Stimulated activated CD4-positive, alpha-beta T cell treated with anti-CD3 and anti-CD28 coated beads, Interleukin-2, amount 100 ng/mL, for 24 hours (primary cell): ENCODE results near the gene GRIP1.

Experiments
- DNase-seq, 2 donors: peaks; one replicate each; pipeline ENCODE4 v3.0.0-alpha.2; 2020

GRIP1 gene, protein sequence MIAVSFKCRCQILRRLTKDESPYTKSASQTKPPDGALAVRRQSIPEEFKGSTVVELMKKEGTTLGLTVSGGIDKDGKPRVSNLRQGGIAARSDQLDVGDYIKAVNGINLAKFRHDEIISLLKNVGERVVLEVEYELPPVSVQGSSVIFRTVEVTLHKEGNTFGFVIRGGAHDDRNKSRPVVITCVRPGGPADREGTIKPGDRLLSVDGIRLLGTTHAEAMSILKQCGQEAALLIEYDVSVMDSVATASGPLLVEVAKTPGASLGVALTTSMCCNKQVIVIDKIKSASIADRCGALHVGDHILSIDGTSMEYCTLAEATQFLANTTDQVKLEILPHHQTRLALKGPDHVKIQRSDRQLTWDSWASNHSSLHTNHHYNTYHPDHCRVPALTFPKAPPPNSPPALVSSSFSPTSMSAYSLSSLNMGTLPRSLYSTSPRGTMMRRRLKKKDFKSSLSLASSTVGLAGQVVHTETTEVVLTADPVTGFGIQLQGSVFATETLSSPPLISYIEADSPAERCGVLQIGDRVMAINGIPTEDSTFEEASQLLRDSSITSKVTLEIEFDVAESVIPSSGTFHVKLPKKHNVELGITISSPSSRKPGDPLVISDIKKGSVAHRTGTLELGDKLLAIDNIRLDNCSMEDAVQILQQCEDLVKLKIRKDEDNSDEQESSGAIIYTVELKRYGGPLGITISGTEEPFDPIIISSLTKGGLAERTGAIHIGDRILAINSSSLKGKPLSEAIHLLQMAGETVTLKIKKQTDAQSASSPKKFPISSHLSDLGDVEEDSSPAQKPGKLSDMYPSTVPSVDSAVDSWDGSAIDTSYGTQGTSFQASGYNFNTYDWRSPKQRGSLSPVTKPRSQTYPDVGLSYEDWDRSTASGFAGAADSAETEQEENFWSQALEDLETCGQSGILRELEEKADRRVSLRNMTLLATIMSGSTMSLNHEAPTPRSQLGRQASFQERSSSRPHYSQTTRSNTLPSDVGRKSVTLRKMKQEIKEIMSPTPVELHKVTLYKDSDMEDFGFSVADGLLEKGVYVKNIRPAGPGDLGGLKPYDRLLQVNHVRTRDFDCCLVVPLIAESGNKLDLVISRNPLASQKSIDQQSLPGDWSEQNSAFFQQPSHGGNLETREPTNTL

DNA sequence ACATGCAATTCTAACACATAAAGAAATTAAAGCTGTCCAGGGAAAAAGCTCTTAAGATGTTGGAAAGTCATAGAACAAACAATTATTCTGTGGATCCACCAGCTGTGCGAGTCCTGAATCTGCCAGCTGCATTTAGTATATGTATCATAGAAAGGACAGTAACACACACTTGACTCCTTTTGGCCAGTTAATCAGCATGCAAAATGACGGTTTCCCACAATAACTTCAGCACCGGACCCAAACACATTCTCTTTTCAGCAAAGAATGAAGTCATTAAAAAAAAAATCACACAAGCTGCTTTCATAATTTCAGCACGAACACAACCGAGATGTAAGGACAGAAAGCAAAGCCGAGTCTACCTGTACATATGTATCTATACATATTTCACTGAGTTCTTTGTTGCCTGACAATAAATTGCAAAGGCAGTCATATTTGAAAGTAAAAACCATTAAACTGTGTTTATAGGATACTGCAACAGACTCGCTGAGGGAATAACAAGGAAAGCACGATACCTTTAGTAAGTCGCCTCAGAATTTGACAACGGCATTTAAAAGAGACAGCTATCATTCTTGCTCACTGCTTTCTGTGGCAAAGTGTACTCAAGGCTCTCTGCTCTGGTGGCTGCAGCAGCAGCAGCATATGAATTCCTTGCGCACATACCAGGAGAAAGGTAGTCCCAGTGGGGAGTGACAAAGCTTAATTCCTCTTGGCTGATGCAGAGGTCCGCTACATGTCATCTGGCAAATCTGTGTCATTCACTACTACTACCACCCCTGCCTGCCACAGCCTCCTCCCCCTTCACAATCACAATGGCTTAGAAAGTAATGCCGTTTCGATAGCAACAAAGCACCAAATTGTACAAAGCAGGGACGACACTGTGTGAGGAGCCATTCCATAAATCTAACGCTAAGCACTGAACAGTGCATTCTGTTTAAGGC is at the start of gene GRIP1:
TSS of gene GRIP1 (minus strand) at position 739 of the 938 bp plus-strand sequence. CDS start at position 567, 172 bp downstream.
- DNase-seq, result no peak

DNA sequence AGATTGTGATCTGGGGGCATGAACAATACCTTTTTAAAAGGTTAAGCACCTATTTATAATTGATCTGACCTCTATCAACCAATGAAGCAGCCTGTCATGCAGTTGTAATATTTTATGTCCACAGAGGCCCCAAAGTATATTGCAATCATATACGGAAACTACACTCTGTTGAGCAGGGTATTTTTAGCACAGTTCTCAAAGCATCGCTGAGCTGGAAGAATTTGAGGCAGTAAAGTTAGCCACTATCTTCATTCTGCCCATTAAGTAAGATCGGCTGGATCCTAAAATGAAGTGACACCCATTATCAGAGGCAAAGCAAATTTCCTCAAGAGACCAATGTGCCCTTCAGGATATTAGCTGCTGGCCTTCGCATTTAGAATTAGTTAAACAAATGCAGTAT is 47.7 kb upstream of the GRIP1 start:
- no peak for DNase-seq

DNA sequence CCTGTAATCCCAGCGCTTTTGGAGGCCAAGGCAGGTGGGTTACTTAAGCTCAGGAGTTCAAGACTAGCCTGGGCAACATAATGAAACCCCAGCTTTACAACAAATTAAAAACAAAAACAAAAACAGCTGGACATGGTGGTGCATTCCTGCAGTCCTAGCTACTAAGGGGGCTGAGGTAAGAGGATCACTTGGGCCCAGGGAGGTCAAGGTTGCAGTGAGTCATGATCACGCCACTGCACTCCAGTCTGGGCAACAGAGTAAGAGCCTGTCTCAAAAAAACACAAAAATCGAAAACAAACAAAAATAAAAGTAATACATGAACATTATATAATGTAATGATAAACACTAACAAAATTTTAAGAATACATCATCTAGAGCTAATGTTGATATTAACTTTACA is 46.2 kb upstream of the GRIP1 start:
- no peak for DNase-seq

DNA sequence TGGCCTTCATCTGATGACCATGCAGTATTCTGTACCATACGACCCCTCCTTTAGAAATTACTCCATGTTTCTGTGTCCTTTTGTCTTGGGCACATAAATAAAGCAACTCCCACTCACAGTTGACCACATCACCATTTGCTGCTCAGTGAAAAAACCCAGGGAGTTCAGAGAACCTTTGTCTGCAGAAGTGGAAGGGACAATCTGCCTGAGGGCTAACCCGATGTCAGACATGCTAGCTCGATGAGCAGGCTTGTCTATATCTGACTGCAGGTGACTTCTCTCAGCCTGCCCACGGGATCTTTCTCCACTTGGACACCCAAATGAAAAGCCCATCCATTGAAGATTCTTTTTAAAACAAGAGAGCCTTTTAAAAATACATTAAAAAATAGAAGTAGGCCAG is 45.7 kb upstream of the GRIP1 start:
- no peak for DNase-seq

DNA sequence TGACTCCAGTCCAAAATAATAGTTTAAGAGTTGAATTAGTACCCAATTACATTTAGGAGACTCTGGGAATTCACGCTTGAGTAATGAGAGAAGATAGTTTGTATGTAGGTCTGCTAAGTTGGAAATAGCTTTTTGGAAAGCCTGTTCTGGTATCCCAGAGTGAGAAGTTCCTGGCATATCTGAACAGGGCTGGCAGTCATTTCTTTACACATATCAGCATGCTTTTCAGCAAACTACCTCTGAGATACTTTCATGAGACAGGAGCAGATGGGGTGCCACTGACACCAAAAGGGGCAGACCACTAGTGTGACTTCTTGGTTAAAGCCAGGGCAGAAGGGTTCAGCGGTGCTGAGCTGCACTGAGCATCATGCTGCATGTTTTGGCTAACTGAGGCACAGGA is 45.1 kb upstream of the GRIP1 start:
- DNase-seq, result no peak

DNA sequence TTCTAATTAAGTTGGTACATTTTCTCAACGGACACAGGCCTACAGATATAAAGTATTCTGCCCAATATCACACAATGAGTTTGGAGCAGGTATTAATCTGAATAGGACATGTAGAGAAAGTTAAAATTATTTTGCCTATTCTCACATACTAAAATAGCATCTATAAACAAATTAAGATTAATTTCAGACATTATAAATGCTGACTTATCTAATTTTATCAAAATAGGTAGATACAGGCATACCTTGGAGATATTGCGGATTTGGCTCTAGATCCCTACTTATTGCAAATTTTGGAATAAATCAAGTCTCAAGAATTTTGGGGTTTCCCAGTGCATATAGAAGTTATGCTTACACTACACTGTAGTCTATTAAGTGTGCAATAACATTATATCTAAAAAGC is 41.0 kb upstream of the GRIP1 start:
- DNase-seq, result no peak

DNA sequence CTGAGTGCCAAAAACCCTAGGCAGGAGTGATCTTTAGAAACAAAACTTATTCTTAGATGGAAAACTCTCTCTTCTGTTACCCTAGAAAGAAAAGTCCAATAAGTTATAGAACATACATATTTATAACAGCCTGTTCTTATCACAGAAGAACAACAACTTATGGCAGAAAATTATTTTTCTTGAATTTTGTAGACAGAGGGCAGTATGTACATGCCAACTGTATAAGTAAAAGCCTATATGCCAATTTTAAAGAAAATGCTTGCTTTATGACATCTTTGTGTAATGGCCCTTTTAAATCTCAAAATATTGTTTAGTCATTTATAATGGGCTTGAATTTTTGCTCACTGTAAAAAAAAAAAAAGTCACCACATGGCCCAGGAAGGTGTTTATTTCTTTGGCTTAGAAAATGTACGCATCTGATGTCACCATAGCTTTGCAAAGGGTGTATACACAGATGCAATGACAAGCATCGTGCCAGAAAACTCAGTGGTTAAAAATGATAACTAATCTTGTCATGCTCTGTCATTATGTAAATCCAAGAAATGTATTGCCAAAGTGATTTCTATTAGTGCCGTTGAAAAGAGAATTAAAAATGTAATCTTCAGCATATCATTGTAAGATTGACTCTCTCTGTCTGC is 38.3 kb upstream of the GRIP1 start:
- no peak for DNase-seq

DNA sequence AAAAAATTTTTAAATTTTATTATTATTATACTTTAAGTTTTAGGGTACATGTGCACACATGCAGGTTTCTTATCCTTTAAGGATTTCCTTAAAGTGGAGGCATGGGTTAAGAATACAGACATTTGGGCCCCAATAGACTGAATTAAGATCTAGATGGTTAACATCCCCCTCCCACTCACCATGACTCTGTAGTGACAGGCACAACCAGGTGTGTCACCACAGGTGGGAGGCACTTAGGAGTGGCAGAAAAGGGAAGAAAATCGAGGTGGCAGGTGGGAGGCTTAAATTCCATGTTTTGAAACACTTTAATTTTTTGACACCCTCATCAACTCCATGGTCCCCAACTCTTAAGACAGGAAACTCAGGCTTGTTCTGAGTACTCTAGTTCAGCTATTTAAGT is 37.6 kb upstream of the GRIP1 start:
- DNase-seq, result peak in 1 of 2 donors; percentile 37

DNA sequence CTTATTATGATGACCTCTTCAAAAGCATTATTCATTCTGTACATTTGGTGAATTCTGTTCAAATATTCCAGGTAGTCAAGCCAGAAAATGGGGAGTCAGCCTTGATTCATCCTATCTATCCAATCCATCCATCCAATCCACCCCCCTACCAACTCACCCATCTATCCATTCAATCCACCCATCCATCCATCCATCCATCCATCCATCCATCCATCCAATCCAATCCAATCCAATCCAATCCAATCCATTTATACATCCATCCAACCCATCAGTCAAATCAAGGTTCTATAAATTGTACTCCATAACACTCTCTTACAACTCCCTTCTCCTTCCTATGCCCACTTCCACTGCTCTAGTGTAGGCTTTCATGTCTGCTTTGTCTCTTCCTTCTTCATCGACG is 35.8 kb upstream of the GRIP1 start:
- DNase-seq, result no peak

DNA sequence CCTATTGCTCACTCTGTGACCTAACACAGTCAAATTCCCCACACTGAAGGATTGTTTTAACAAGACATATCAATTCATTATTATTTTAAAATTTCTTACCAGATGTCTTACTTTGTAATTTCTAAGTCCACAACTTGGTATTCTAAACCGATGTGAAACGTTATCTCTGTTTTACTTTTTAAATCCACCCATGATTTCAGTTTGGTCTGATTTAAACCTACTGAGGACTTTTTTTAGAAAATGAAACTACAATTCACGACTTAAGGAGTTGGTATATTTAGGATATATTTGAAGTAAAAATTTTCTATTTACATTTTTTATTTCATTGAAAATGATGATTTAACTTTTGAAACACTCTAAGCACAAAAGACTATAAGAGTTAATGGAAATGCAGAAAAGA is 35.1 kb upstream of the GRIP1 start:
- no peak for DNase-seq

DNA sequence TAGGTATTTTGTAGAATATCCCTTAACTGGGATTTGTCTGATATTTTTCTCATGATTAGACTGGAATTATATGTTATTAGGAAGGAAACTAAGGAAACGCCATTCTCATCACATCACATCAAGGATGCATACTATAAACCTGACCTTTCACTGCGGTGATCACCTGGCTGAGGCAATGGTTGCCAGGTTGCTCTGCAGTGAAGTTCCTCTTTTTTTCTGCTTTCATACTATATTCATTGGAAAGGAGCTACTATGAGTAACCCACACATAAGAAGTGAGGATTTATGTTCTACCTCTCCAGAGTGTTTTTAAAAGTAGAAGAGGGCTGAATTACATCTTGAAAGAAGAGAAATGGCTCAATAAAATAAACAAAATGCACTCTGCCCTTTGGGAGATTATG is 31.0 kb upstream of the GRIP1 start:
- no peak for DNase-seq

DNA sequence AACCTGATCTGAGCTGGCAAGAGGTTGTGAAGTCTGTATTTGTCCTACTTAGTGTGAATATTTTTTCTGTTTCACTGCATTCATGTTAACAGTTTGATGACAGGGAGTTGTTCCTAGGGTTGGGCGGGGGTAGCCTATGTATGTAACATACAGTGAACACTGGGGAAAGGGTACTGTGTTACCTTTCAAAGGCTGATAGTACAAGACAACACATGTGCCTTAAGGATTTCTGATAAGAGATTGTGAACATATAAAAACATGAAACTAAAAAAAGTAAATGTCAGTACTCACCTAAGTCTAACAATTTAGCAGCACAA is 30.5 kb upstream of the GRIP1 start:
- DNase-seq, result no peak

DNA sequence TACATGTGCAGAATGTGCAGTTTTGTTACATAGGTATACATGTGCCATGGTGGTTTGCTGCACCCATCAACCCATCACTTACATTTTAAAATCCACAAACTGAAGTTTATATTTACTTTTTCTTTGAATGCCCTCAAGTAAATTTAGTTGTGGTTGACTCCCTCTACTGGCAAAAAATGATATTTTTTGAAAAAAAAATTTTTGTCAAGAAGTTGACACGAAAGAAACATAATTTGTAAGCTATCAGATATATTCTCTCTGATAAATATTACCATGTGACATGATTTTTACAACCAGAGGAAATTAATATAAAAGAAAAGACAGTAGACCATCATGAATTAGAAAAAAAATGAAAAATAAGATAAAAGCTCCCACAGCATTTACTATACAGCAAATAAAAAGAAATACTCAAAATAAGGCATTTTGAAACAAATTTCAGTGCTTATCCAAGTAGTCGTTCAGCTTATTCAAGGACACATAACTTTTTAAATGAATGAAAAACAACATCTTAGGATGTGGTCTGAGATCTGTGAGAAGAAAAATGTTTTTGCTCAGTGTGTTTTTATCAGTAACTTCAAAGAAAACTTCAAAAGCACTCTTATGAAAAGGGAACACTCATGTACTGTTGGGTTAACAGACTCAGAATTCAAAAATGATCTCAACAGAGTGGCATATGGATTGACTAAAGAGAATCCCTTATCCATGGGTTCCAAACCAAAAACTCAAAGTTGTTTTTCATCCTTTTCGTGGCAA is 30.0 kb upstream of the GRIP1 start:
- DNase-seq, result no peak

DNA sequence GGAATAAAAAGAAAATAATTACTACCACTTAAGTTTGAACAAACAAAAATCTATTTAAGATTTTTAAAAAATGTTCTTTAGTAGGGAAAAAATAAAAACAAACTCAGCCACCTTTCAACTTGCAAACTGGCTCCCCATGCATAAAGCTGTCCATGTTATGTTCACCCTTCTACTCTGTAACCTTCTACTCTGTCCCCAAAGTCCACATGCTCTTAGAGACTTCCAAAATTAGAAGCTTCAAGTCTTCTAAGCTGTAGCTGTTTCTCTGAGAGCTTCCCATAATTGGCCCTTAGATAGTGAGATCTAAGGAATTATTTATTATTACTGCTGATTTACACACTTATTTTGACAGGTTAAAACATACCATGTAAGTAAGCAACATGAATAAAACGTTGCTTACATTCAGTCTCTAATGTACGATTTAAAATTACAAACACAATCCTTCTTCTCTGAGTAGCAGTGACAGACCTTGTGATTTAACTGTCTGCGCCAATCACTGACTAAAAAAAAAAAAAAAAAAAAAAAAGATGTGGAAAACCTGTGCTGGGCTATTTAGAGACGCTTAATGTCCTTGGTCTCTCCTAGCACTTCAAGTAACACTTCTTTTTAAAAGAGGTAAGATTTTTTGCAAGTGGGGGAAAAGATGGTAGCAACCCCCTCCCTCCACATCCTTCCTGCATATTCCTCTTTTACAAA is 28.3 kb upstream of the GRIP1 start:
- DNase-seq, result no peak

DNA sequence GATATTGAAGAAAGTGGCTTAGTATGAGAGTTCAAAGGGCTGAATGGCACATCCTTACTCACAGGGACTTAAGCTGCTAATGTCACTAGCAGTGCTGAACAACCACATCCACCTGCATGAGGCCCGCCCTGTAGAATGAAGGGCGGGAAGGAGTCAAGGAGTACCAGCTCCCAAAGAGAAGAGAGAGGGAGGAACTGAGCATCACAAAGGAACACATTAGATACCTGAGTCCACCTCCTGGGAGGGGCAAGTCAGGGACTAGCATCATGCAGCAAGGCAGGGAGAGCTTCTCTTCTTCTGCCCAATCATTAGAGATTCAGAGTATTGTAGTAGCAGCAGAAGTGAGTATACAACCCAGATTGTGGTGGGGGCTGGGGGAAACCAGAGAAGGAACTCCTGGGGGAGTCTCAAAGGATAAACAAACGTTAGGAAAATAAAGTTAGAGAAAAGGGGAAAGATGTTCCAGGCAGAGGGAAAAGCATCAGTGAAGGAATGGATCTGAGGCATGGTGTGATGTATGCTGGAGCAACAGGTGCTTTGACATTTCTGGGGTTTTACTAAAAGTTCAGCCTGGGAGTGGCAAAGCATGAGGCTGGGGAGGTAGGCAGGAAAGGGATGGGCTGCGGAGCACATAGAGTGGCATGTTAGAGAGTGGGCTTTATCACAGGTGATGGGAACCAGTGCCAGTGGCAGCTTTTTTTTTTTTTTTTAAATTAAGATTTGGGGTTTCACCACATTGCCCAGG is 21.0 kb upstream of the GRIP1 start:
- DNase-seq, result no peak

DNA sequence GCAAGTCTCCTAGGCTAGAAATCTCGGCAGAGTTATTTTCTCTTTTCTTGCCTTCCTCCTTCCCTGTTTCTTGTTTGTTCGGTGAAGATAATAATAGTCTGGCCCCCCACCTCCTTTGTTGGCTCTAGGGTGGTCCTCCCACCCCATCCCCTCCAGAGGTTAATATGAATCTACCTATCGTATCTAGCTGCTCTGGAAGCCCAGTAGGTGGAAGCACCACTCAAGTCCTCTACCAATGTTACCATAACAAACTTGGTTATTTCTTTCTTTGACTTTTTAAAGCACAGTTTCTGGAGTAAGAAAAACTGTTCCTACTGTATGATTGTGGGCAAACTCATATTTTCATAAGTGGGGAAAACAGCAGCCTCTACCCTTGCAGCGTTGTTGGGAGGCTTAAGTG is 19.7 kb upstream of the GRIP1 start:
- DNase-seq, result no peak

DNA sequence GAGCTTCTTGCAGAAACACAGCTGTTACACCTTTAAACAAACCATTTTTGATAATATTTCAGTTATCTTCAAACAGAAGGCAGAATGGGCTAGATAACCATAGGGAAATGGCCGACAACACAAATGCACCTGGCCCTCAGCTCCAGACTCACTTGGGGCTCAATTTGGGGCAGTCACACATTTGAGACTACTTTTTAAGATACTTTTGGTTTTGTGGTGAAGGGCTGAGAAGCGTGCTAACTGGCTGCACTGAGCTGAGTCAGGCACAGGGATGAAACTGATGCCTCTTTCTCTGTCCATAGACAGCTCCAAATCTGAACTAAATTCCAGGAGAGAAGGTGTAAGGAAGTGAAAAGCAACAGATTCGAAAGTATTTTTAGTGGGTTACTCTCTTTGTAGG is 18.5 kb upstream of the GRIP1 start:
- no peak for DNase-seq

DNA sequence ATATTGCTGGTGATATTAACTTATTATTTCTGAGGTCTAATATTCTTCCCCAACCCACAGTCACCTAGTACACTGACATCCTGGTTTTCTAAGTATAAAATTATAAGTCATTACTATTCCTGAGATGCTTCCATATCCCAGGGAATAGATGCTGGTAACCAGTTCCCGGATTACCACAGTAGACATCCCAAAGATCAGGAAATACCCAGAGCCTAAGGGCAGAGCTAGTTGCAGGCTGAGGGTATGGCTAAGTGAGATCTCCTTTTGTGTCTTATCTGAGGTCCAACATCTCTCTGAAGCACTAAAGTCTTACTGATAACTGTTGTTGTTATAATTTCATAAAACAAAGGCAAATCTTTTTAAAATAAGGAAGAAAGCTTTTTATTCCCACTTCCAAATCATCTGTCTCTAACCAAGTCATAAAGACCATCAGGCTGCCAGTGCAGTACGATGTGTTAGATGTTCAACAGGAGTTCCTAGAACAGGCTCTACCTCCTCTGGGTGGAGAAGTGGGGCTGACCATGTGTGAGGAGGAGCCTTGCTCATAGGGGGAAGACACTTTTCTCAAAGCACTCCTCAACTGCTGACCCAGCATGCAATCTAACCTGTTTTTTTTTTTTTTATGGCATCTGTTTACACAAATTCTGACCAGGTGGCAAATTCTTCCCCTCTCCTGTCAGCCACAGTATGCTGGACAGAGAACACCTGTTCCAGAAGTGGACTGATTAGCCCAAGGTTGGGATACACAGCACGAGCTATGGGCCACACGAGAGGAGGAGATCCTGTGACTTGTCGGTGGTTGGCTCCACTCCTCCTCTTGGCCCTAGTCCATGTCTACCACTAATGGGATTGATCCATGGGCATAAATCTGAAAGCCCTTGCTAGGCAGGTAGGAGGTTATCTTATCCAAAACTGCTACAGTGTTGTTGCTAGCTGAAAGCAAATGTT is 16.1 kb upstream of the GRIP1 start:
- DNase-seq, result no peak
